Choroid plexus epithelial cell (primary cell): ENCODE measurements around the gene ZCCHC7.

Experiments
- DNase-seq: peaks from one replicate; pipeline ENCODE4 v3.0.0-alpha.2; 2010; ENCODE audit warnings: low read depth
- H3K4me3 ChIP-seq: 2 replicates; pipeline ENCODE4 v1.5.1; 2011; ENCODE audit warnings: low read depth, mild to moderate bottlenecking, control low read depth, low read length, moderate library complexity
- CTCF ChIP-seq: conservative IDR thresholded peaks from 2 replicates; pipeline ENCODE4 v1.5.1; 2011; ENCODE audit warnings: low read depth, mild to moderate bottlenecking, control low read depth, inconsistent platforms, low read length, moderate library complexity

ZCCHC7 gene

GRCh38 chr9:37178742-37179141 lies 58.4 kb downstream of the ZCCHC7 start:
- DNase-seq: no peak
- no peak overlapping the region for H3K4me3 ChIP-seq
- TF ChIP-seq CTCF: no peak

DNA sequence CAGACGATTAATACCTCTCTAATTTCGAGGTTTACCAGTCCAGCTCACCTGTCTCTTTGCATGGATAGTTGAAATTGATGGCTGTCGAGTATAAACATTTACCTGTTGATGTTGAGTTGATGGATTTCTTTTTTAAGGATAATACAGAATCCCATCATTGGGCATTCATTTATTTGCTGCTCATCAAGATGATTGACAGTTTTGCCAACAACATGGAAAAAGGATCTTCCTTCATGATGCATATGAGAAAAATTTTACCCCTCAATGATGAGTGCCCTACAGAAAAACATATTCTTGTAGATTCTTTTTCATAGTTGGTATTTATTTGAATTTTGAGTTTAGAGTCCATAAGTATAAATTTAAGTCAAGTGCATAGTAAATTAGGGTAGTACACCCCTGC lies 59.2 kb downstream of the ZCCHC7 start:
- TF ChIP-seq CTCF: no peak
- DNase-seq: no peak
- no peak overlapping the region for H3K4me3 ChIP-seq

- no peak overlapping the region for H3K4me3 ChIP-seq
- peak; percentile 18 for TF ChIP-seq CTCF
- DNase-seq: no peak
These were observed 59.8 kb downstream of the ZCCHC7 start for GRCh38 chr9:37180138-37180537.

DNA sequence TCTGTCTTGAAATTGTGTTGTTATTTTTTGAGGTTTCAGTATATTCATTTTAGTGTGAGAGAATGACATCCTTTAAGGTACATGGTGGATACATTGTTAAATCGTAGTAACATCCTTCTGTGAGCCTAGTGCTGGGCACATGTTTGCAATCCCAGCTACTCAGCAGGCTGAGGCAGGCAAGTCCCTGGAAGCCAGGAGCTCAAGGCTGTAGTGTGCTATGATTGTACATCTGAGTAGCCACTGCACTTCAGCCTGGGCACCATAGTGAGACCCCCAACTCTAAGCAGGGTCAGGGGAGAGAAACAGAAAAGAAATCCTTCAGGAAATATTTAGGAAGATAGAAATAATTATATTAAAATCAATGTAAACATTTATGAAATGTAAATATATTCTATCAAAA lies 62.3 kb downstream of the ZCCHC7 start:
- TF ChIP-seq CTCF: no peak
- H3K4me3 ChIP-seq: no peak overlapping the region
- DNase-seq: no peak

DNA sequence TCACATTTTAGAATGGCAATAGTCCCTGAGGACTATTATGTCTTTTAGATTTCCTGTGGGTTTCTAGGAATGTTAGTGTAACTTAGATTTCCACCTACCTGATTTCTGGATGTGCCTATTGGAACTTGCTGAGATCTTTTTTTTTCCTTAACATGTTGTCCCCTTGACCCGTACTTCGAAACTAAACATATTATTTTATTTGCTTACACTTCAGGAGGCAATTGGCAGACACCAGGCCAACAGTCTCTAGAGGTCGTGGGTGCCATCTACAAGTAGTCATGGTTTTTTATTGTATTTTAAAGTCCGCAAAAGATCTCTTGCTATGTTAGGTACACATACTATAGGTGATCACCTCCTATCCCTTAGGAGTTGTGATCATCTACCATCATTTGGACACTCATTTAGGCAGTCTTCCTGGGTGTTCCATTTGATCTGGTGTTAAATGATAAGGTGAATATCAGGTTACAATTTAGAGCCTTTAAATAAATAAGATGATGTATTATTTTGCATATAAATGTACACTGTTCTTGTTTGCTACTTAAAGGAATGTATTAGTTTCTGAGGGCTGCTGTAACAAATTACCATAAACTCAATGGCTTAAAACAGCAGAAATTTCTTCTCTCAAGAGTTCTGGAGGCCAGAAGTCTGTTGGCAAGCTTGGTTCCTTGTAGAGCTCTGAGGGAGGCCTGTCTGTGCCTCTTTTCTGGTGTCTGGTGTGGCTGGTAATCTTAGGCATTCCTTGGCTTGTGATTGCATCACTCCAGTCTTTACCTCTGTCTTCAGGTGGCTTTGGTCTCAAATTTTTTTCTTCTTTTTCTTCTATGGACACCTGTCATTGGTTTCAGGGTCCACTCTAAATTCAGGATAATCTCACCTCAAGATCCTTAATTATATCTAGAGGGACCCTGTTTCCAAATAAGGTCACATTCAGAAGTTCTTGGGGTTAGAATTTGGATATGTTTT lies 64.8 kb downstream of the ZCCHC7 start:
- TF ChIP-seq CTCF: no peak
- no peak for DNase-seq

DNA sequence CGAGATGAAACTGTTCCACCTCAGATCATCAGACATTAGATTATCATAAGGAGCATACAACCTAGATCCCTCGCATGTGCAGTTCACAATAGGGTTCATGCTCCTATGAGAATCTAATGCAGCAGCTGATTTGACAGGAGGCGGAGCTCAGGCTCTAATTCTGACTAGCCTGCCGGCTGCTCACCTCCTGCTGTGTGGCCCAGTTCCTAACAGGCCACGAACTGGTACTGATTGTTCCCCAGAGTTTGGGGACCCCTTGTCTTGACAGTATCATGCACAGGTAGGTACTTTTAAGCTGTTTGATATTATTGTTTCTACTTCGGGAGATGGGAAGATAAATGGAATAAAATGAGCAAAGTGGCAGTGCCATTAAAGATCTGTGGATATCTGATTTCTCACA lies 66.9 kb downstream of the ZCCHC7 start:
- no peak for TF ChIP-seq CTCF
- no peak overlapping the region for H3K4me3 ChIP-seq
- no peak for DNase-seq

More for the DNA sequence above, 64.8 kb downstream of the ZCCHC7 start:
- no peak overlapping the region for H3K4me3 ChIP-seq
